ENCODE results near the gene FAM151B.

- TF ChIP-seq CTCF (IDR thresholded peaks at IDR 0.05) (no peak), EZH2 (IDR thresholded peaks at IDR 0.05) (no peak), EZH2phosphoT487 (IDR thresholded peaks at IDR 0.05) (no peak)
Measured at GRCh38 chr5:80540691-80541090, 52.8 kb downstream of the FAM151B start.

Data from neural progenitor cell (in vitro differentiated cells).